Keratinocyte (primary cell): Measurements from ENCODE around the gene GATA2. TPM values are rescaled to one million over a fixed set of nuclear protein-coding genes. Genes with fewer than 3 reads are reported as not detected.

ENCODE experiments used
- DNase-seq: peaks from one replicate; pipeline ENCODE4 v3.0.0-alpha.2; 2011; ENCODE audit warnings: low read depth, missing footprints, low spot score
- FAIRE-seq: peaks from 2 replicates; lab custom pipeline; 2011; peaks lifted over from hg19 to GRCh38; lab: Jason Lieb, UNC
- H2AFZ ChIP-seq: 2 replicates; pipeline ENCODE4 v1.6.0; 2012; ENCODE audit warnings: low read length, control low read depth, inconsistent platforms; ENCODE audit not compliant: control insufficient read depth
- H3K27ac ChIP-seq: 2 replicates; pipeline ENCODE4 v1.5.1; 2011; ENCODE audit warnings: low read length; ENCODE audit not compliant: control insufficient read depth, insufficient read depth
- H3K27me3 ChIP-seq: 3 replicates; pipeline ENCODE4 v1.6.0; 2011; ENCODE audit warnings: low read length; ENCODE audit not compliant: control insufficient read depth, insufficient read depth; ENCODE audit errors: extremely low read depth
- H3K36me3 ChIP-seq, 2 experiments: 2 replicates in 1 of 2; 3 replicates in 1 of 2; pipeline ENCODE4 v1.5.1; 2011; ENCODE audit warnings: low read length in 2 of 2, mild to moderate bottlenecking in 1 of 2; ENCODE audit not compliant: control insufficient read depth in 2 of 2, insufficient read depth in 2 of 2; ENCODE audit errors: extremely low read depth in 1 of 2
- H3K4me1 ChIP-seq: 3 replicates; pipeline ENCODE4 v1.5.1; 2011; ENCODE audit warnings: low read length; ENCODE audit not compliant: control insufficient read depth, insufficient read depth; ENCODE audit errors: extremely low read depth
- H3K4me2 ChIP-seq: 3 replicates; pipeline ENCODE4 v1.6.0; 2011; ENCODE audit warnings: low read depth, low read length; ENCODE audit not compliant: control insufficient read depth, insufficient read depth; ENCODE audit errors: extremely low read depth
- H3K4me3 ChIP-seq, 3 experiments: fragments of 200-600 bp in 1 of 3; sonication (generic) in 1 of 3; 2 replicates in 2 of 3; 3 replicates in 1 of 3; pipeline ENCODE4 v1.5.1; 2011 to 2016; ENCODE audit warnings: low read length in 3 of 3, mild to moderate bottlenecking in 3 of 3, control low read depth in 2 of 3, inconsistent platforms in 1 of 3, low read depth in 1 of 3, mixed read lengths in 1 of 3, mixed run types in 1 of 3, moderate library complexity in 1 of 3; ENCODE audit not compliant: control insufficient read depth in 2 of 3, insufficient read depth in 2 of 3; ENCODE audit errors: extremely low read depth in 1 of 3
- H3K79me2 ChIP-seq: 2 replicates; pipeline ENCODE4 v1.6.0; 2012; ENCODE audit warnings: low read length; ENCODE audit not compliant: control insufficient read depth, insufficient read depth
- H3K9ac ChIP-seq: 3 replicates; pipeline ENCODE4 v1.6.0; 2011; ENCODE audit warnings: low read length; ENCODE audit not compliant: control insufficient read depth, insufficient read depth; ENCODE audit errors: extremely low read depth
- H3K9me1 ChIP-seq: 3 replicates; pipeline ENCODE4 v1.6.0; 2011; ENCODE audit warnings: low read length; ENCODE audit not compliant: control insufficient read depth, insufficient read depth; ENCODE audit errors: extremely low read depth
- H3K9me3 ChIP-seq: 2 replicates; pipeline ENCODE4 v1.5.1; 2012; ENCODE audit warnings: low read depth, low read length; ENCODE audit not compliant: control insufficient read depth
- H4K20me1 ChIP-seq: 3 replicates; pipeline ENCODE4 v1.6.0; 2011; ENCODE audit warnings: low read length; ENCODE audit not compliant: control insufficient read depth, insufficient read depth; ENCODE audit errors: extremely low read depth
- EZH2 ChIP-seq: IDR thresholded peaks from one replicate; pipeline ENCODE4 v1.6.1; 2012; ENCODE audit warnings: inconsistent platforms, mild to moderate bottlenecking, low read length, moderate library complexity
- dilution Hi-C: fragments of 300-500 bp; cut with MboI; formaldehyde crosslinking; loops from one replicate; pipeline ENCODE4 v1.7.0; 2020; ENCODE audit warnings: low sequenced_read_pairs; ENCODE audit not compliant: extremely low pct_ligation_motif_present
- polyA plus RNA-seq, 5 experiments: library from polyadenylated mRNA; depleted of rRNA in 3 of 5; stranded (reverse) in 3 of 5; stranded (forward) in 1 of 5; unstranded in 1 of 5; fragments of >200 nt; gene quantifications; 1 replicate in 1 of 5; 2 replicates in 3 of 5; 3 replicates in 1 of 5; pipeline versions ENCODE4 v1.2.1 to v1.2.3, GENCODE V29; 2011 to 2012; ENCODE audit warnings: missing spikeins in 2 of 5, low read depth in 1 of 5, low replicate concordance in 1 of 5
- TF ChIP-seq, protein P1 (sequence below), 3 experiments: IDR thresholded peaks in 1 of 3; conservative IDR thresholded peaks in 1 of 3; optimal IDR thresholded peaks in 1 of 3; 2 replicates in 2 of 3; 3 replicates in 1 of 3; pipeline versions ENCODE3 to v1.5.1; 2011; ENCODE audit warnings: low read length in 3 of 3, mild to moderate bottlenecking in 3 of 3, moderate library complexity in 2 of 3, control low read depth in 1 of 3, inconsistent platforms in 1 of 3; ENCODE audit not compliant: insufficient read depth in 2 of 3; ENCODE audit errors: extremely low read depth in 1 of 3

The GATA2 gene
- polyA plus RNA-seq, 1 donor (not counting 4 experiments of a cell fraction or from before 2014, with no cell fraction given) = not detected

DNA sequence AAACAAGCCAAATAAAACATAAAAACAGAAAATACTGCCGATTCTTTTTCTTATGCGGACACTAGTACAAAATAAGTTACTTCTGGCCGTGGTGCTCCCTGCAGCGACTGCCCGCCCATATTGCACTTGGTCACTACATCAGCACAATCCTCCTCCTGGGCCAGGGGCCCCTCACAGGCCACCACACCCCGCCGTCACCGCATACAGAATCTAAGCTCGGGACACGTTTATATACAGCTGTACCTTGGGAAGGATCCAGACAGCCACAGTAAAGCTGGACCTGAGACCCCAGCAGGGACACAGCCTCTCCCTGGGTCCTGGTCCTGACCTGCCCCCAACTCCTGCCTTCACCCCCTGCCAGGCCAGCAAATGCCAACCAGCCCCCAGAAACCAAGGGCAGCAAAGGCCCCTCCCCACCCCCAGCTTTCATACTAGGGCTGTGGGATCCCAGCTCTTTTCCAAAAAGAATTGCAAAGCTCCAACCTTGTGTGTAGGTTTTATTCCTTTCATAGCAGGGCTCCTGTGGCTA is 13.4 kb downstream of the GATA2 start:
- Histone ChIP-seq H3K4me2 (no peak overlapping the region), H4K20me1 (no peaks in the 10 kb centered on the region), H3K4me1 (peaks cover 5% of the 10 kb centered on the region), H3K9me3 (no peaks in the 10 kb centered on the region), H2AFZ (no peak overlapping the region), H3K27me3 (peaks cover 60% of the 10 kb centered on the region), H3K79me2 (no peaks in the 10 kb centered on the region), H3K4me3 (no peak overlapping the region), H3K9me1 (no peaks in the 10 kb centered on the region), H3K9ac (no peak overlapping the region), H3K36me3 (no peaks in the 10 kb centered on the region), H3K27ac (no peak overlapping the region)
- TF ChIP-seq, protein P1, sequence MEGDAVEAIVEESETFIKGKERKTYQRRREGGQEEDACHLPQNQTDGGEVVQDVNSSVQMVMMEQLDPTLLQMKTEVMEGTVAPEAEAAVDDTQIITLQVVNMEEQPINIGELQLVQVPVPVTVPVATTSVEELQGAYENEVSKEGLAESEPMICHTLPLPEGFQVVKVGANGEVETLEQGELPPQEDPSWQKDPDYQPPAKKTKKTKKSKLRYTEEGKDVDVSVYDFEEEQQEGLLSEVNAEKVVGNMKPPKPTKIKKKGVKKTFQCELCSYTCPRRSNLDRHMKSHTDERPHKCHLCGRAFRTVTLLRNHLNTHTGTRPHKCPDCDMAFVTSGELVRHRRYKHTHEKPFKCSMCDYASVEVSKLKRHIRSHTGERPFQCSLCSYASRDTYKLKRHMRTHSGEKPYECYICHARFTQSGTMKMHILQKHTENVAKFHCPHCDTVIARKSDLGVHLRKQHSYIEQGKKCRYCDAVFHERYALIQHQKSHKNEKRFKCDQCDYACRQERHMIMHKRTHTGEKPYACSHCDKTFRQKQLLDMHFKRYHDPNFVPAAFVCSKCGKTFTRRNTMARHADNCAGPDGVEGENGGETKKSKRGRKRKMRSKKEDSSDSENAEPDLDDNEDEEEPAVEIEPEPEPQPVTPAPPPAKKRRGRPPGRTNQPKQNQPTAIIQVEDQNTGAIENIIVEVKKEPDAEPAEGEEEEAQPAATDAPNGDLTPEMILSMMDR (optimal IDR thresholded peaks at IDR 0.05 in 1 of 3, IDR thresholded peaks at IDR 0.05 in 1 of 3, conservative IDR thresholded peaks at IDR 0.05 in 1 of 3; ENCODE audit: extremely low read depth in 1 of 3, insufficient read depth in 2 of 3, low read length in 3 of 3) = no peak
- TF ChIP-seq EZH2 = no peak
- DNase-seq (no peak), FAIRE-seq (no peak)
- dilution Hi-C loops = no loop called here

DNA sequence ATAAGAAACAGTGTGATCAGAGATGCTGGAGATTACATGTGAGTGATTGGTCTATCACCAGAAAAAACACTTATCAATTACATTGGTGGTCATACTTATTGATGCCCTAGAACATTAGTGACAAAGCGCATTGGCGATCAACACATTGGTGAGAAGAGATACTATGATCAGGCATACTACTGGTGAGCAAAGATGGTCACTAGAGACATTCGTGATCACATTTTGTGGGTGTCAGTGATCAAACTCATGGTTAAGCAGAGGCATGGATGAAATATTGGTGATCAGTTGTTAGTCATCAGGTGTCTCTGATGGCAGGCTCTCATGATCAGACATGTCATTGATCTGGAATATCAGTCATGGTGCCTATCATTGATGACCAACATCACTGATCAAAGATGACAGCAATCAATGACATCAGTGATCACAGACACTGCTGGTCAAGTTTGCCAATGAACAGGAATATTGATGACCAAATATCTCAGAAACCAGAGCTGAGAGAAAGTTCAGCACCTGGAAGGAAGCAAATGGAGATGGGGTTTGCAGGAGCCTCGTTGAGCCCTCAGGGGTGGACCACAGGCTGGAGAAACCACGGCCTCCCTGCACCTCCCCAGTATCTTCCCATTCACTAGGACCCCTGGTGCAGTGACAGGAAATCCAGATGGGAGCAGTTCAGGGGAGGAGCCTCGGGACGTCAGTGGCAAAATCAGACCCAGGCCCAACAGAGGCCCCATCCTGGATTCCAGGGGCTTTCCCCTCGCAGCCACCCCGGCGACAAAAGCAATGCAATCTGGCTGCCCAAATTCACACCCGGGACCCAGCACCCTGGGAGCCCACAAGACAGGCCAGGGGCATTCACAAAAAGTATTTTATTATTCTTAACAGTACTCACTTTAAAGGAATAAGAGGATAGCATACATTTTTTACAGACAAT is 14.2 kb downstream of the GATA2 start:
- no peaks in the 10 kb centered on the region for H3K36me3 ChIP-seq
- dilution Hi-C loops = no loop called here
- H3K9ac ChIP-seq = no peak overlapping the region
- peaks cover 5% of the 10 kb centered on the region for H3K4me1 ChIP-seq
- no peaks in the 10 kb centered on the region for H3K79me2 ChIP-seq
- no peak overlapping the region for H3K27ac ChIP-seq
- TF ChIP-seq, protein P1 (optimal IDR thresholded peaks at IDR 0.05 in 1 of 3, IDR thresholded peaks at IDR 0.05 in 1 of 3, conservative IDR thresholded peaks at IDR 0.05 in 1 of 3; ENCODE audit: extremely low read depth in 1 of 3, insufficient read depth in 2 of 3, low read length in 3 of 3) = no peak
- TF ChIP-seq EZH2 = no peak
- no peak overlapping the region for H2AFZ ChIP-seq
- H3K4me2 ChIP-seq = no peak overlapping the region
- no peak overlapping the region for H3K4me3 ChIP-seq
- peaks cover 55% of the 10 kb centered on the region for H3K27me3 ChIP-seq
- no peaks in the 10 kb centered on the region for H3K9me3 ChIP-seq
- no peaks in the 10 kb centered on the region for H4K20me1 ChIP-seq
- H3K9me1 ChIP-seq = no peaks in the 10 kb centered on the region
- no peak for FAIRE-seq
- no peak for DNase-seq
